Measurements from ENCODE around the gene CD28. TPM values are rescaled to one million over a fixed set of nuclear protein-coding genes. Genes with fewer than 3 reads are reported as not detected.

The CD28 gene
- total RNA-seq (2014; rRNA removed; shearing (Covaris generic)): not detected in 2 replicates

DNA sequence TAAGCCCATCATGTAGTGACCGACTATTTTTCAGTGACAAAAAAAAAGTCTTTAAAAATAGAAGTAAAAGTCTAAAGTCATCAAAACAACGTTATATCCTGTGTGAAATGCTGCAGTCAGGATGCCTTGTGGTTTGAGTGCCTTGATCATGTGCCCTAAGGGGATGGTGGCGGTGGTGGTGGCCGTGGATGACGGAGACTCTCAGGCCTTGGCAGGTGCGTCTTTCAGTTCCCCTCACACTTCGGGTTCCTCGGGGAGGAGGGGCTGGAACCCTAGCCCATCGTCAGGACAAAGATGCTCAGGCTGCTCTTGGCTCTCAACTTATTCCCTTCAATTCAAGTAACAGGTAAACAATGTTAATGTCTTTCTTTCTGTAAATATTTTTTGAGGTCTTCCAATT lies at the start of gene CD28:
Gene CD28 (plus strand): TSS at position 237 of the 400 bp plus-strand sequence. CDS start 58 bp downstream, at position 295.
- no peak for DNase-seq (ENCODE audit: low spot score)
- in situ Hi-C loops (cut with HindIII; ENCODE audit: low sequenced_read_pairs): no loop called here

DNA sequence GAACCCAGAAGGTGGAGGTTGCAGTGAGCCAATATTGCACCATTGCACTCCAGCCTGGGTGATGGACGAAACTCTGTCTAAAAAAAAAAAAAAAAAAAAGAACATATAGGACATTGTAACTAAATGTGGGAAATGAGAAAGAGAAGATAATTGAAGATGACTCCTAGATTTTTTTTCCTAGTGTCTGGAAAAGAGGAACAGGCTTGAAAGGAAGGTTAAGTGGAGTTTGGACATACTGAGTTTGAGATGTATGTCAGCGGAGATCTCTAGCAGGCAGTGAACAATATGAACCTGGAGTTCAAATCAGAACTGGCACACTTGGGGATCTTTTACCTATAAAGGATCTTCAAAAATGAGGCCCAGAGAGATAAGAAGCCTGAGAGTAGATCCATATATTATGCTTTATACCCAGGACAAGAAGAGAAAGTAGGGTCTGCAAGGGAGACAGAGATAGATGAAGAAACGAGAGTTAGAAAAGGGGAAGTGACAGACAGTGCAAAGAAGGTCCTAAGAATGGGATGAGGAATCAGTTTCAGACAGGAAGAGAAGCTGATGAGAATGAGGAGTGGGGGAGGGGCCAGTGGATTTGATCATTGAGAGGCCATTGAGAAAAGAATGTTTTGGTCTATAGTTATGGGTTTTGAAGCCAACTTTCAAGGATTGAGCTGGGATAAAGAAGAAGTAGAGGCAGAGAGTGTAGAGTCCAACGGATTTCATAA lies 46.9 kb upstream of the CD28 start:
- in situ Hi-C loops (cut with HindIII; ENCODE audit: low sequenced_read_pairs): no loop called here
- DNase-seq (ENCODE audit: low spot score): no peak

DNA sequence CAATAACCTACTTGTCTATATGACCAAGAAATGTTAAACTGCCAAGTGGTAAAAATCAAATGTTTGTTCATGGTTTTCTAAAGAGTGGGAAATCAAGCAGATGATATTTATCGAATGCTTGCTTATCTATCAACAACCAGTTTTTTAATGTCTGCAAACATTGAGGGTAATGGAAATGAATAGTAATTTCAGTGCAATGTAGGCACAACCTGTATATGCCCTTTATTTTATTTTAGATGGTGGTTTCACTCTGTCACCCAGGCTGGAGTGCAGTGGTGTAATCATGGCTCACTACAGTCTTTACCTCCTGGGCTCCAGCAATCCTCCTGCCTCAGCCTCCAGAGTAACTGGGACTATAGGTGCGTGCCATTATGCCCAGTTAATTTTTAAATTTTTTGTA lies 46.0 kb upstream of the CD28 start:
- in situ Hi-C loops (cut with HindIII; ENCODE audit: low sequenced_read_pairs): no loop called here
- DNase-seq (ENCODE audit: low spot score): no peak

DNA sequence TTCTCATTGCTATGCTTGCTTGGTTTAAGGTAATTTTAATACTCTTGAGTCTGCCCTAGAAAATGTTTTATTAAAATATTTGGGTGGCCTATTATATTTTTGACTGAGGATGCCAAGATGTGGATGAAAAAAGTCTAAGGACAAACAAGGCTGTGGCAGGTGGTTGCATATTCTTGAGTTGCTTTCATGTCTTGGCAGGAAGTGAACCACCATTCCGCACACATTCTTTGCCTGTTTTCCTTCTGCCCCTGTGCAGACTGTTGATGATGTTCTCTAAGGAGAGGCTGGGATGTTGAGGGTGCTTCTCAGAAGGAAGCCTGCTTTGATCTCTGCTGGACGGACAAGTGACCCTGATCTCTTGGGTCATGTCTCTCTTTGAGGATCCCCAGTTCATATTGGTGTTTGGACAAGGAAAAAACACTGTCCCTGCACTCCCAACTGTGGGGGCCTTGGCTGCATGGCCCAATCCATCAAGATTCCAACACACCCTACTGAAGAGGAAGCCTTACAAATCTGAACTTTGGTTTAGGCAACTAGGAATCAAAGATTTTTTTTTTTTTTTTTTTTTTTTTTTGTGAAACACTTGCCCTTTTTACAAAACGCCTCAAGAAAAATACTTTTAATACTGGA lies 45.0 kb upstream of the CD28 start:
- DNase-seq (ENCODE audit: low spot score): no peak
- in situ Hi-C loops (cut with HindIII; ENCODE audit: low sequenced_read_pairs): no loop called here

DNA sequence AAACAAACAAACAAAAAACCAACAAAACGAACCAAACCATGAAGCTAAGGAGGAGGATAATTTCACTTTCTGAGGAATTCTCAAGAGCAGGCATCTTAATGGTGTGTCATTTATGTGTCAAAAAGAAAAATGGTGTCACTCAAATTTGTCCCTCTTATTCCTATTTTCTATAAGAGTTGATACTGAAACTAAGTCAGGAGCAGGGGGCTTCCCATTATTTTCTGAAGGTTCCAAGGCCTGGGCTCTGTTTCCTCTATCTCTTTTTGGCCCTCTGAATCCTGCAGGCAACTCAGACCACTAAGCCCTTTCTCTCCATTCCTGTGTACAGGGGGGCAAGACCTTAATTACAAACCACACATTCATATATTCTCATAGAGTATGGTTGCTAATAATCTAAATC lies 44.0 kb upstream of the CD28 start:
- in situ Hi-C loops (cut with HindIII; ENCODE audit: low sequenced_read_pairs): no loop called here
- DNase-seq (ENCODE audit: low spot score): no peak

DNA sequence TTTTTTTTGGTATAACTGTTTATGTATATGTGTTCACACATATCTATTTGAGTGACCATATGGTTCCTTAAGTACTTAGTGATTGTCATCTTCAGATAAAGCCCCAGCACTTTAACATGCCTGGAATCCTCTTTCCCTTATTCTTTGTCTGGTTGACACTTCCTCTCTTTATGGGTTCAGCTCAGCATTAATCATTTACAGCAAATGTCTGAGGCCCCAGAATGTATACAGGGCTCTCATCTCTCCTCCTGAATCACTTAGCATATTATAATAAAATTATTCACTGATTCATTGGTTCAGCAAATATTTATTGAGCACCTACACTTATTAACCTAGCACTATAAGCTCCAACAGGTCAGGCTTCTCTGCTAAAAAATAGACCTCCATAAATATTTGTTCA lies 43.5 kb upstream of the CD28 start:
- no peak for DNase-seq (ENCODE audit: low spot score)
- in situ Hi-C loops (cut with HindIII; ENCODE audit: low sequenced_read_pairs): no loop called here

DNA sequence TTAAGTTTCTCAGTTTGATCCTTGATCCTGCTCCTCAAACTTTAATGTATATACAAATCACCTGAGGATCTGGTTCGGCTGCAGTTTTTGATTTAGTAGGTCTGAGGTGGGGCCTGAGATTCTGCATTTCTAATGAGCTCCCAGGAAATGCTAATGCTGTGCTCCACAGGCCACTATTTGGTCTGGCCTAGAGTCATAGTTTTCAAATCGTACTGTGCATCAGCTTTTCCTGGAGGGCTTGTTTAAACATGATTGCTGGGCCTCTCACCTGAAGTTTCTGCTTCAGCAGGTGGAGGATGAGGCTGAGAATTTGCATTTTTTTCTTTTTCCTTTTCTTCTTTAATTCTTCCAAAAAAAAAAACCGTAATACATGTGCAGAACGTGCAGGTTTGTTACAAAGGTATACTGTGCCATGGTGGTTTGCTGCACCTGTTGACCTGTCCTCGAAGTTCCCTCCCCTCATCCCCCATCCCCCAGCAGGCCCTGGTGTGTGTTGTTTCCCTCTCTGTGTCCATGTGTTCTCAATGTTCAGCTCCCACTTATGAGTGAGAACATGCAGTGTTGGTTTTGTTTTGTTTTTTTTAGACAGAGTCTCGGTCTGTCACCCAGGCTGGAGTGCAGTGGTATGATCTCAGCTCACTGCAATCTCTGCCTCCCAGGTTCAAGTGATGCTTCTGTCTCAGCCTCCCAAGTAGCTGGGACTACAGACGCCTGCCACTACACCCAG lies 42.2 kb upstream of the CD28 start:
- no peak for DNase-seq (ENCODE audit: low spot score)
- in situ Hi-C loops (cut with HindIII; ENCODE audit: low sequenced_read_pairs): no loop called here

DNA sequence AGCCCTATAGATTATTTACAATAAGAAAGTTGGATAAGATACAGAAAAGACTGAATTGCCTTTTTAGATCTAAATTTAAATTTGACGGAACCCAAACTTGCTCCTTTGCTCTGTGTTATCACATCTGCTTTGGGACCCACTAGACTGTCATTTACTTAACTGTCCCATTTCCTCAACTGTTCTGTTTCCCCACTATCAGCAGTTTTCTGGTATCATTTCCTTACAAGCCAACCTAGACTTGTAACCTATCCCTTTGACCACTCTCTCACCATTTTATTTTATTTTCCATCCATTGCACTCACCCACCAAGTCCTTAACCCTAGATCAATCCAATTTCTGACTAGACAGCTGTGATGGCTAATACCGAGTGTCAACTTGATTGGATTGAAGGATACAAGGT lies 38.6 kb upstream of the CD28 start:
- in situ Hi-C loops (cut with HindIII; ENCODE audit: low sequenced_read_pairs): no loop called here
- DNase-seq (ENCODE audit: low spot score): no peak

DNA sequence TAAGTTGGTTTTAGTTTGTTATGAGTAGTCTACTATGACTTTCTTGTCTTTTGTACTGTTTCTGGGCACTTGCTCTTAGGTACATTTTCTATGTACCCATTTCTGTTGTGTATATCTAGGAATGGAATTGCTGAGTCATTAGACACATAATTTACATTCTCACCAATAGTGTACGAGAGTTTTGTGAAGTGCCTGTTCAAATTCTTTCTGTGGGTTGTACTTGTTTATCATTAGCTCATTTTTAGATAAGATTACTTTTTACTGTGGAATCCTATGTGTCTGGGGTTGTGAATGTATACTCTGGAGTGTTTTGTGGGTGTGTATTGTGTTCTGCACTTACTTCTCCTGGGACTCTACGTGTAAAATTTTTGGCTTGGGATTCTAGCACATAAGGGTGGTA lies 36.6 kb upstream of the CD28 start:
- in situ Hi-C loops (cut with HindIII; ENCODE audit: low sequenced_read_pairs): no loop called here
- no peak for DNase-seq (ENCODE audit: low spot score)

DNA sequence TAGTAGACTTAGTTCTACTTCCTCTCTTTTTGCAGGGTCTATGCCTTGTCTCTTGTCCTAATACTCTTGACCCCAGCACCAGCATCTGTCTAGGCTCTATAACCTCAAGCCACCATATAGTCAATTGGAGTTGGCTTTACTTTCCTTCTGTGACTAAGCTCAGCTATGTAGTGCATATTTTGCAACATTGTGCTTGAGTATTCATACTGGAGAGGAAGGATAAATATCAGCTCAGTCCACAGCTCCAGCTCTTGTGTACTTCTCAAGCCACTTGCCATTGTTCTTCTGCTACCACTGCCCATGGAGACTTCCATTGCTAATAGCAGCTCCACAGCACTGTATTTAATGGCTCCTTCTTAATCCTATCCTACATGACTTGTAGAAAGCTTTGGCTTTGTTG lies 35.5 kb upstream of the CD28 start:
- no peak for DNase-seq (ENCODE audit: low spot score)
- in situ Hi-C loops (cut with HindIII; ENCODE audit: low sequenced_read_pairs): no loop called here

DNA sequence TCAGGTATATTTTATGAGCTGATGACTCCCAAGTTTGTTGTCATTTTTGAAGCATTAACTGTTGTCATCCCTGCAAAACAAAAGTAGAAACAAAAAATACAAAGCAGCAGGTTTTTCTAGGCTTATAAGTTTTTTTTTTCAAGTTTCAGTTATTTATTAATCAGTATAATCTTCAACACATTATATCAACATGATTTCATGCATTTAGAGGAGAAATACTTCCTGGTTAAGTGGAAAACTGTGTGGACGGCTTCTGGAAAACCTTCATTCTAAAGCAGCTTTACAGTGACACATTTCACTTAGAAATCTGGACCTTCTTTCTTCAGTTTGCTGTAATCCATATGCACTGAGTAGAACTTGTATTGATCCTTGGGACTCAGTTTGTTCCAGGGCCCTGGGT lies 34.6 kb upstream of the CD28 start:
- DNase-seq (ENCODE audit: low spot score): no peak
- in situ Hi-C loops (cut with HindIII; ENCODE audit: low sequenced_read_pairs): no loop called here

DNA sequence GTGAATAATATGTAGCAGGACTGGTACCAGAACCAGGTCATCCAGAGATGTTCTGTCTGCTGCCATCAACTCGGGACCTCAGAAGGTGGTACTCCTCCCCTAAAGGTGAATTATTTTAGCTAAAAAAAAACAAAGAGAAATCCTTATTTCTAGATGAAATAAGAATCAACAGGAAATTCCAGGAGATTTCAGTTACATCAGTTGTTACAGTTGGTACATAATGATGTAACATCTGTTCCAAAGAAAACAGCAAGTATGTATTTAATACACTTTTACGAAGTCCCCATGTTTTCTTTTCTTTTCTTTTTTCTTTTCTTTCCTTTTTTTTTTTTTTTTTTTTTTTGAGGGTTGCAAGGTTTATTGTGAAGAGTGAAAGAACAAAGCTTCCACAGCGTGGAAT lies 33.6 kb upstream of the CD28 start:
- in situ Hi-C loops (cut with HindIII; ENCODE audit: low sequenced_read_pairs): no loop called here
- no peak for DNase-seq (ENCODE audit: low spot score)

DNA sequence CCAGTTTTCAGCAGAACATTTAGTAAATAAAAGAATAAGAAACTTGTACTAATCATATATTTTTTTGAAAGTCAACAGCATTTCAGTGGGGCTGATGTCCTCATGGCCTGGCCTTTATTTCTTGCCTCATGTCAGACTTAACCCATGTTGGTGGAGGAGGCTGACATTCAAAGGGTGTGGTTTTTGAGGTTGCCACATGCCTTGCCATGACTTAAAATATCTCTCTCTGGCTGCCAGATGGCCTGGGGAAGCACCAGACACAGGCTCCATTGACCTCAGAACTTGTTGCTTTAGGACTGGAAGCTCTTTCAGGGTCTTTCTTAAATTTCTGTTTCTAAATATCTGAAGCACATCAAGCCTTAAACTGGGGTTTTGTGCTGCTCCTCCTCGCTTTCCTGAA lies 32.5 kb upstream of the CD28 start:
- in situ Hi-C loops (cut with HindIII; ENCODE audit: low sequenced_read_pairs): no loop called here
- no peak for DNase-seq (ENCODE audit: low spot score)

DNA sequence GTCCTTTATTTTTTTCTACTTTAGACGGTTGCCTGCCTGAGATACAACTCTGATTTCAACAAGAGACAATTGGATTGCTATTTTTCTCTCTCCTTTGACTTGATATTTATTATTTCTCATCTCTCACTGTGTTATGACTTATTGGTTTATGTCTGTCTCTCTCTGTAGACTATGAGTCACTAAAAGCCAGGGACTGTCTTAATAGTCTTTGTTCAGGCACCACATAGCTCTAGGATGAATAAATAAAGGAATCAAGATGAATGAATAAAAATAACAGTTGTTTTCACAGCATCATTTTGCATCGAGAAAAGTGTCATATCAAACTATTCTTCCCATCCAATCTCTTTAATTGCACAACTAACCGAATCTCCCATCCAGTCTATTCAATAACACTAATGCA lies 31.4 kb upstream of the CD28 start:
- in situ Hi-C loops (cut with HindIII; ENCODE audit: low sequenced_read_pairs): no loop called here
- DNase-seq (ENCODE audit: low spot score): no peak

DNA sequence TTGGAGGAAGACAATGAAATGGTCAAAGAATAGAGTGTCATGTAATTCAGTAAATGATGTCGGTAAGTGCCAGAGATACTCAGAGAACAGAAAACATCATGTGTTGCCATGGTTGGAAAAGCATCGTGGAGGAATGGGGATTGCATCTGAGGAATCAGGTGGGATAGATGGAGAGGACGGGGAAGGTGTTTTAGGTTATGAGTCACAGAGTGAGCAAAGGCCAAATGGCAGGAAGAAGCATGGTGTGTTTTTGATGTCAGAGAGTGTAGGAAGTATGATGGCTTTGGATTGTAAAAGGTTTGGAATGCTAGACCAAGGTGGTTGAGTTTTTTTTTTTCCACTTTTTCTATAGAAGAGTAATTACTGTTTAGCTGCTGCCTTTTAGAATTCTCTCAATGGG lies 27.5 kb upstream of the CD28 start:
- in situ Hi-C loops (cut with HindIII; ENCODE audit: low sequenced_read_pairs): no loop called here
- no peak for DNase-seq (ENCODE audit: low spot score)

DNA sequence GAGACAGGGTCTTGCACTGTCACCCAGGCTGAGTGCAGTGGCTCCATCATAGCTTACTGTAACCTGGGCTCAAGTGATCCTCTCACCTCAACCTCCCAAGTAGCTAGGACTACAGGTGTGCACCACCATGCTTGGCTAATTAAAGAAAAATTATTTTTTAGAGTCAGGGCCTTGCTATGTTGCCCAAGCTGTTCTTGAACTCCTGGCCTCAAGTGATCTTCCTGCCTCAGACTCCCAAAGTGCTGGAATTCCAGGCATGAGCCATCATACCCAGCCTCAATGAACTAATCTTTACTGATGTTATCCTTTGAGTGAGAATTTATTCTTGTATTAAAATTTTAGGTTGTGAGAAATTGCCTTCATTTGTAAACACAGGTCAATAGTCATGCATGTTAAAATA lies 27.0 kb upstream of the CD28 start:
- no peak for DNase-seq (ENCODE audit: low spot score)
- in situ Hi-C loops (cut with HindIII; ENCODE audit: low sequenced_read_pairs): no loop called here

DNA sequence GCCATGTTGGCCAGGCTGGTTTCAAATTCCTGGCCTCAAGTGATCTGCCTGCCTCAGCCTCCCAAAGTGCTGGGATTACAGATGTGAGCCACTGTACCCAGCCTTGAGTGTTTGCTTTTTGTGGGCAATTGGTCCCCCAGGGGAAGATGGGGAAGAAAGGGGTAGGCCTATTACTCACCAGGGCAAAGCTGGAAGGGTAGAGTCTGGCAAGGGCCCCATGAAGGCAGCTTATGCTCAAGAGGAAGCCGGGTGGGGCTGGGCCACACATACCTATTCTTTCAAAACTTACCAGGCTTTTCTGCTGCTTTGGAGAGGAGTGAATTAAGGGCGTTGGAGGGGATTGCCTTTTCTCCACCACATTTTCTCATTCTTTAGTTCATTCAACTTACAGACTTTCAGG lies 24.5 kb upstream of the CD28 start:
- no peak for DNase-seq (ENCODE audit: low spot score)
- in situ Hi-C loops (cut with HindIII; ENCODE audit: low sequenced_read_pairs): no loop called here

DNA sequence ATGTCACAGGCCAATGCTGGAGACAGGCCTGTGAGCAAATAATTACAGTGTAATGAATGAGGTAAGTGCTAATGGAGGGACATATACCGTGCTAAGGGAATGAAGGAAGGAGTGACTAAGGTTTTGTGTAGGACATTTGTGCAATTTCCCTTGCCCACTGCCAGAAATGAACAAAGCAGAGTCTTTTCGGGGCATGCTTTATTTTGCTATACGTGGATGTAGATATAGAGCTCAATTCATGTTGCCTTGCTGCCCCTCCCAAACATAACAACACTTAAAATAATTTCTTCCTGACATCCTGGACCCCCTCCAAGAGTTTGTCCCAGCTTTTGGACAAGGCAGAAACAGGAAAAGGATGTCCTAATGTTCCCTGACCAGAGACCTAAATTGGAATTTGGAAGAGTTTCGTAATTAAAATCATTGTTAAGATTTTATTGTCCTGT lies 23.7 kb upstream of the CD28 start:
- DNase-seq (ENCODE audit: low spot score): no peak
- in situ Hi-C loops (cut with HindIII; ENCODE audit: low sequenced_read_pairs): no loop called here

DNA sequence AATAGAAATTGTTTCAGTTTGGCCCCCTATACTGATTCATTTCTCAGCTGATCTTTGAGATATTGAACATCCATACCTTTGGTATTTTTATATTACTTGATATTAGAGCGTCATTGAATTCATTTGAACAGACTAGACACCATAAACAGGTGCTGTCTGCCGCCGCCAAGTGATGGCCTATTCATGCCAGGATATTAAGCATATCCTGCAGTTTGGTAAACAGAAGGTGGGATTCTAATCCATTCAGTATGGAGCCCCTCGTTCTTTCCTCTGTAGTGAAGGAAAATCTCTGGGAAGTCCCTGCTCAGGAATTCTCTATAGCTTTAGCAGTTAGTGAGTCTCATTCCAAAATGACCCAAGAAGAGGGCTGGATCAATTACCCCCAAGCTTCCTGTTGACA lies 23.0 kb upstream of the CD28 start:
- in situ Hi-C loops (cut with HindIII; ENCODE audit: low sequenced_read_pairs): no loop called here
- no peak for DNase-seq (ENCODE audit: low spot score)

DNA sequence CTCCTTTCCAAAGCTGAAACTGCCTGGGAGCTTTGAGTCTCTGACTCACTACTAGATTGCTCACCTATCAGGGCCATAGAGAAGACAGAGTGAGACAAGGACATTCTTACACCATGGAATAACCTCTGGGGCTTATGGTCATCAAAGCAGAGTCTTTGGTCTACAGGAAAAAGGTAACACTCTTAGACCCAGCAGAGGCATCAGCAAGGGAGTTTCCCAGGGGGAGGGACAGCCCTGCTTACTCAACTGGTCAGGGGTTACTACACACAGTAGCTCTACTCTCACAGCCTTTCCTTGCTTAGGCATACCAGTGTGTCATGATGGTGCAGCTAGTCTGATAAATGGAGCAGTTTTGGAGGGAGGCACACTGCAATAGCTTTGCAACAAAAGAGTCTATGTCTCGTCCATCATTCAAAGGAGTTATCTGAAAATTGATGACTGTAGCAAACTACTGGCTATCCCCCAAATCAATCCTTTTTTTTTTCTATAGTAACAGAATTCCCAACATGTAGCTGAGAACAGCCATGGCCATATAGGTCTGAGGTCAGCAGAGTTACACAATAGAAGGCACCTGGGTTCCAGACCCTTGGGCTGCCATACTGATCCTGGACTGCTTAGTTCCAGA lies 22.4 kb upstream of the CD28 start:
- in situ Hi-C loops (cut with HindIII; ENCODE audit: low sequenced_read_pairs): no loop called here
- DNase-seq (ENCODE audit: low spot score): no peak

Data from G401 (cell line).